Hepatocyte (in vitro differentiated cells): Measurements from ENCODE around the gene C1orf116. TPM values are rescaled to one million over a fixed set of nuclear protein-coding genes. Genes with fewer than 3 reads are reported as not detected.
A peak's percentile ranks its signal among the peaks of the same experiment; 100 is the strongest.

Experiments
- DNase-seq: peaks from one replicate; pipeline ENCODE4 v3.0.0-alpha.2; 2016; ENCODE audit warnings: low spot score
- H2AFZ ChIP-seq: fragments of 200-600 bp; sonication (generic); 2 replicates; pipeline ENCODE4 v1.6.0; 2016; ENCODE audit warnings: antibody characterized with exemption, mild to moderate bottlenecking
- H3K27ac ChIP-seq: fragments of 200-600 bp; sonication (generic); 2 replicates; pipeline ENCODE4 v1.5.1; 2016; ENCODE audit warnings: mild to moderate bottlenecking
- H3K27me3 ChIP-seq: fragments of 200-600 bp; sonication (generic); 2 replicates; pipeline ENCODE4 v1.6.1; 2016
- H3K36me3 ChIP-seq: fragments of 200-600 bp; sonication (generic); replicated peaks from 2 replicates; pipeline ENCODE4 v1.5.1; 2016; ENCODE audit warnings: low read depth; ENCODE audit not compliant: insufficient read depth
- H3K4me1 ChIP-seq: fragments of 200-600 bp; sonication (generic); 2 replicates; pipeline ENCODE4 v1.5.1; 2016; ENCODE audit warnings: mild to moderate bottlenecking, moderate library complexity; ENCODE audit not compliant: insufficient read depth
- H3K4me2 ChIP-seq: fragments of 200-600 bp; sonication (generic); 2 replicates; pipeline ENCODE4 v1.6.0; 2016
- H3K4me3 ChIP-seq: fragments of 200-600 bp; sonication (generic); 2 replicates; pipeline ENCODE4 v1.5.1; 2016; ENCODE audit warnings: mild to moderate bottlenecking
- H3K79me2 ChIP-seq: fragments of 200-600 bp; sonication (generic); 2 replicates; pipeline ENCODE4 v1.6.0; 2017; ENCODE audit warnings: mild to moderate bottlenecking
- H3K9me2 ChIP-seq: fragments of 200-600 bp; sonication (generic); replicated peaks from 2 replicates; pipeline ENCODE4 v1.6.0; 2017; ENCODE audit warnings: mild to moderate bottlenecking; ENCODE audit not compliant: insufficient read depth
- H3K9me3 ChIP-seq: fragments of 200-600 bp; sonication (generic); 2 replicates; pipeline ENCODE4 v1.5.1; 2016; ENCODE audit warnings: low read depth, mild to moderate bottlenecking
- H4K20me1 ChIP-seq: fragments of 200-600 bp; sonication (generic); 2 replicates; pipeline ENCODE4 v1.6.0; 2016; ENCODE audit warnings: mild to moderate bottlenecking; ENCODE audit not compliant: insufficient read depth, poor library complexity, severe bottlenecking
- EZH2 ChIP-seq: fragments of 200-600 bp; sonication (generic); IDR thresholded peaks from 2 replicates; pipeline ENCODE4 v1.6.1; 2016; ENCODE audit warnings: antibody characterized with exemption, mild to moderate bottlenecking, borderline replicate concordance
- EZH2phosphoT487 ChIP-seq: fragments of 200-600 bp; sonication (generic); IDR thresholded peaks from one replicate; pipeline ENCODE4 v1.6.1; 2018; ENCODE audit warnings: antibody characterized with exemption, mild to moderate bottlenecking, low read depth, moderate library complexity; ENCODE audit not compliant: unreplicated experiment, severe bottlenecking
- WGBS: methylation state at CpG from one replicate; pipeline ENCODE4 v1.1.6; 2016; ENCODE audit warnings: low lambda C conversion rate; ENCODE audit errors: missing lambda C conversion rate; 5-methylcytosine and 5-hydroxymethylcytosine counted together
- polyA plus RNA-seq: library from polyadenylated mRNA; unstranded; fragments of >200 nt; fragmentation: Nextera tagmentation; extraction: Ambion mirVana; gene quantifications from 2 replicates; pipeline ENCODE4 v1.2.1, GENCODE V29; 2016
- total RNA-seq: library from RNA; depleted of rRNA; stranded (reverse); fragments of >200 nt; gene quantifications from 2 replicates; pipeline ENCODE4 v1.2.3, GENCODE V29; 2014
- TF ChIP-seq, protein P1 (sequence below): fragments of 200-600 bp; sonication (generic); IDR thresholded peaks from 2 replicates; pipeline ENCODE4 v1.5.1; 2016; ENCODE audit warnings: antibody characterized with exemption, mild to moderate bottlenecking; ENCODE audit not compliant: poor library complexity

Gene C1orf116
- total and polyA plus RNA-seq, 2 experiments from 2014 or later, result 15.7 to 18.3 TPM

DNA sequence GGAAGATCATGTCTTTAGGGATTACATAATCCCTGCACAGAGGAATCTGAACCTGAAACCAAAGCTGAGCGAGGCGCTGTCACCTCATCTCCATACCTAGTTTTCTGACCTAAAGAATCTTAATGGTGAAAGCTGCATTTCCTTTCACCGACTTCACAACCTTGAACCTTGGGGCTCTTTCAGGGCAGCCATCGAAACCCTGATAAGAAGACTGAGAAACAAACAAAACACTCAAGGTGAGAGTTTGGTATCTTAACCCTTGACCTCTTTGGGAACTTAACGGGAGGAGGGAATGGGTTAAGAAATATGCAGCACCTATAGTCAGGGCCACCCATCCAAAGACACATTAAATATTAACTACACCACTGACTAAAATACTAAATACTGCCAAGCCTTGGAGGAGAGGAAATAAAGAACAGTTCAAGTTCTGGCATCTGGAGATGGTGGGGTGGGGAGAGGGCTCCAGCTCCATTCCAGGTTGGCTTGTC, 2.0 kb downstream of the C1orf116 start:
- TF ChIP-seq EZH2 (no peak), EZH2phosphoT487 (no peak)
- TF ChIP-seq, protein P1, sequence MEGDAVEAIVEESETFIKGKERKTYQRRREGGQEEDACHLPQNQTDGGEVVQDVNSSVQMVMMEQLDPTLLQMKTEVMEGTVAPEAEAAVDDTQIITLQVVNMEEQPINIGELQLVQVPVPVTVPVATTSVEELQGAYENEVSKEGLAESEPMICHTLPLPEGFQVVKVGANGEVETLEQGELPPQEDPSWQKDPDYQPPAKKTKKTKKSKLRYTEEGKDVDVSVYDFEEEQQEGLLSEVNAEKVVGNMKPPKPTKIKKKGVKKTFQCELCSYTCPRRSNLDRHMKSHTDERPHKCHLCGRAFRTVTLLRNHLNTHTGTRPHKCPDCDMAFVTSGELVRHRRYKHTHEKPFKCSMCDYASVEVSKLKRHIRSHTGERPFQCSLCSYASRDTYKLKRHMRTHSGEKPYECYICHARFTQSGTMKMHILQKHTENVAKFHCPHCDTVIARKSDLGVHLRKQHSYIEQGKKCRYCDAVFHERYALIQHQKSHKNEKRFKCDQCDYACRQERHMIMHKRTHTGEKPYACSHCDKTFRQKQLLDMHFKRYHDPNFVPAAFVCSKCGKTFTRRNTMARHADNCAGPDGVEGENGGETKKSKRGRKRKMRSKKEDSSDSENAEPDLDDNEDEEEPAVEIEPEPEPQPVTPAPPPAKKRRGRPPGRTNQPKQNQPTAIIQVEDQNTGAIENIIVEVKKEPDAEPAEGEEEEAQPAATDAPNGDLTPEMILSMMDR, result no peak
- WGBS, result 36% methylated on average over 5 of the region's 5 CpGs
- Histone ChIP-seq H3K27ac (peak overlapping the region; percentile 100), H3K4me2 (peak overlapping the region; percentile 77), H3K4me1 (peaks cover 45% of the 10 kb centered on the region), H4K20me1 (no peaks in the 10 kb centered on the region), H3K9me3 (no peaks in the 10 kb centered on the region), H3K79me2 (peaks cover 22% of the 10 kb centered on the region), H3K9me2 (no peaks in the 10 kb centered on the region), H3K27me3 (no peaks in the 10 kb centered on the region), H2AFZ (no peak overlapping the region), H3K36me3 (no peaks in the 10 kb centered on the region), H3K4me3 (peak overlapping the region; percentile 25)
- no peak for DNase-seq

DNA sequence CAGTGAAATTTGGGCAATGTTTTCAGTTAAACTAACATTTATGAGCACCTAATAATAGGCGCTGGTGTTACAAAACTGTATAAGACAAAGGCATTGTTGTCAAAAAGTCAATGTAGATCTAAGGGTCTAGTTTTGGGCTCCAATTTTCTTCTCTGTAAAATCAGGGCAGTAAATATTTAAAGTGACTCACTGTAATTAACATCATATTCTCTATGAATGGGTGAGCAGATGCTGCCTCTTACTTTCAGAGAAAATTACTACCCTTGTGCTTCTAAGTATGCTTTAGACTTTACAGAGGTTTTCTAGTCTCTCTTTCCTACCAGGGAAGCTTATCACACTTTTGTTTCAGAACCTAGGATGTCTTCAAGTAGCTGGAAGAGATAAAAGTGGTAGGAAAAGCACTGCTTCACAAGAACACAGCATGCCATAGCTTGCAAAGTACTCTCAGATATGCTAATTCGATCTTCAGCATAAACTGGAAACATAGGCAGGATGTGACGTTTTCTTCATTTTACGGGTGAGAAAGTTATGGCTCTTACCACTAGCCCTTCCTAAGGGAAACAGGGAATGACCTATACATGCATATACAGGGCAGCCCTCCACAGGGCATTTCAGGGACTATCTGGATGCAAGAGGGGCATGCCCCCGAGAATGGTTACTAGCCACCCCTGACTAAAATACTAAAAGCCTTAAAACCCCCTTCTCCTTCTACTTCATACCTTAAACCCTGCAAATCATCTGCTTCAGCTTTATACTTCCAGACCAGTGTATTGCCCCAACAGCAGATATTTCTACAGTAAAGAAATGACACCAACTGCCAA, 2.6 kb downstream of the C1orf116 start:
- Histone ChIP-seq H3K9me2 (no peaks in the 10 kb centered on the region), H4K20me1 (no peaks in the 10 kb centered on the region), H3K27me3 (no peaks in the 10 kb centered on the region), H3K9me3 (no peaks in the 10 kb centered on the region), H3K4me3 (no peak overlapping the region), H3K4me1 (peaks cover 52% of the 10 kb centered on the region), H3K4me2 (peak overlapping the region; percentile 77), H3K36me3 (no peaks in the 10 kb centered on the region), H3K79me2 (peaks cover 22% of the 10 kb centered on the region), H2AFZ (no peak overlapping the region), H3K27ac (peak overlapping the region; percentile 100)
- TF ChIP-seq EZH2phosphoT487, result no peak
- no peak for TF ChIP-seq EZH2
- TF ChIP-seq, protein P1, result no peak
- WGBS, result 53% methylated on average over 5 of the region's 5 CpGs
- DNase-seq, result no peak

DNA sequence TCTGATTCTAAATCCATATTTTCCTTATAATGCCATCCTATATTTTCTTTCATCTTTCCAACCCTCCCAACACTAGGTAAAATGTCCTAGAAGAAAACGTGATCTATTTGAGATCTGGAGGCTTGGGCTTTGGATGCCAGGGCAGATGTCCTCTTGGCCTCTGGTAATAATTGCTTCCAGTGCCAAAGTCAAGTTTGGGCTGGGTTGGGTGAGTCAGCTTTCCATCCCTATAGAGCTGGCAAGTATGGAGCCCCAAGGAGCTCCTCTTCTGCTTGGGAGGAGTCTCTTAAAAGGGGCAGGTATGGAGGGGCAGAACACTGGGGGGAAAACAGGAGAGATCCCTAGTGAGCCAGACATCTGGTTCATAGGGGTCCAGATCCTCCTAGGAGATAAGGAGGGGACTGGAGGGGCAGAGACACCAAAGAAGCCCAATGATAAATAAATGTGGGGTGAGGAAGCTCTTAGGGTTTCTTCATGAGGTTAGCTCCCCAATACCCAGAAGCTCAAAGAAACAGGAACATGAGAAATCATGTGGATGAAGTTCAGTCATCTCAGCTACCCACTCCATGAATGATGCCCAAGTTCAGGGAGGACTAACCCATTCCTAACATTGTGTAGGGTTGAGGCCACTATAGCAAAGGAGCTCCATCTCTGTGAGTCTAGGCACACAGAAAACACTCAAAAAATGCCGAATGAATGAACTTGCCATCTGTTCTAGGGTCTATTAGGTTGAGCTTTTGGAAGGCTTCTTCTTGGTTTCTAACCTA, 3.5 kb downstream of the C1orf116 start:
- H3K4me2 ChIP-seq, result peak overlapping the region; percentile 77
- no peak overlapping the region for H2AFZ ChIP-seq
- no peaks in the 10 kb centered on the region for H3K27me3 ChIP-seq
- no peak for TF ChIP-seq EZH2
- TF ChIP-seq, protein P1, result no peak
- TF ChIP-seq EZH2phosphoT487, result no peak
- no peak overlapping the region for H3K4me3 ChIP-seq
- 79% methylated on average over 2 of the region's 2 CpGs for WGBS
- H3K9me3 ChIP-seq, result no peaks in the 10 kb centered on the region
- peaks cover 58% of the 10 kb centered on the region for H3K4me1 ChIP-seq
- no peaks in the 10 kb centered on the region for H3K9me2 ChIP-seq
- H3K36me3 ChIP-seq, result no peaks in the 10 kb centered on the region
- no peaks in the 10 kb centered on the region for H4K20me1 ChIP-seq
- H3K27ac ChIP-seq, result peak overlapping the region; percentile 100
- H3K79me2 ChIP-seq, result peaks cover 22% of the 10 kb centered on the region
- no peak for DNase-seq
